ACC112 (cell line): ENCODE measurements around the gene AKR7A2.

Experiments
- H2AFZ ChIP-seq: fragments of 200-600 bp; sonication (generic); one replicate; pipeline ENCODE4 v1.6.0; 2017; ENCODE audit warnings: antibody characterized with exemption, low read length; ENCODE audit not compliant: unreplicated experiment
- H3K27ac ChIP-seq: fragments of 200-600 bp; sonication (generic); 2 replicates; pipeline ENCODE4 v1.5.1; 2014; ENCODE audit warnings: low read depth, mild to moderate bottlenecking, antibody characterized with exemption, low read length, moderate library complexity
- H3K27me3 ChIP-seq: fragments of 200-600 bp; sonication (generic); 2 replicates; pipeline ENCODE4 v1.6.1; 2014; ENCODE audit warnings: mild to moderate bottlenecking, antibody characterized with exemption, low read length, moderate library complexity, mixed read lengths; ENCODE audit not compliant: insufficient read depth
- H3K36me3 ChIP-seq: fragments of 200-600 bp; sonication (generic); 2 replicates; pipeline ENCODE4 v1.6.1; 2016; ENCODE audit warnings: mild to moderate bottlenecking, antibody characterized with exemption, low read length, moderate library complexity, mixed read lengths; ENCODE audit not compliant: insufficient read depth
- H3K4me1 ChIP-seq: fragments of 200-600 bp; sonication (generic); one replicate; pipeline ENCODE4 v1.6.1; 2016; ENCODE audit warnings: low read length, mixed read lengths; ENCODE audit not compliant: insufficient read depth, unreplicated experiment, control insufficient read depth
- H3K4me3 ChIP-seq: fragments of 200-600 bp; sonication (generic); 2 replicates; pipeline ENCODE4 v1.5.1; 2014; ENCODE audit warnings: mild to moderate bottlenecking, low read depth, low read length
- H3K79me2 ChIP-seq: fragments of 200-600 bp; sonication (generic); one replicate; pipeline ENCODE4 v1.6.0; 2016; ENCODE audit warnings: low read length; ENCODE audit not compliant: control insufficient read depth, unreplicated experiment, insufficient read depth

Gene AKR7A2

DNA sequence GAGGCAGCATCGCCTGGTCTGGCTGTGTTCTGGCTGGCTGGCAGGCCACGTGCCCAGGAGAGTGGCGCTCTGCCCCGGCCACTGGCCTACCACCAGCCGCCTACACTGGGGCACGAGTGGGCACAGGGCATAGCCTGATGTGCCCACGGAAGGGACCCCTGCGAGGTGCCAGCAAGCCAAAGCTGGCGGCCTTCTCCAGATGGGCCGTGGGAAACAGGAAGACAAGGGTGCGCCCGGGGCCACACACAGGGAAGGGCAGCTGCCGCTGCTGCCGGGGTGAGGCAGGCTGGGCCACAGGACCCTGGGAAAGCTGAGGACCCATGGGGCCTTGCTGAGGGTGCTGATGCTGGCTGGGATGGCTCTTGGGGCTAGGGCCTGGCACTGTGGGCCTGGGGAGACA, 40.9 kb upstream of the AKR7A2 start:
- H3K4me3 ChIP-seq: no peak overlapping the region
- H3K79me2 ChIP-seq: no peaks in the 10 kb centered on the region
- H3K27ac ChIP-seq: no peak overlapping the region
- no peaks in the 10 kb centered on the region for H3K4me1 ChIP-seq
- H3K27me3 ChIP-seq: no peaks in the 10 kb centered on the region
- H2AFZ ChIP-seq: no peak overlapping the region
- H3K36me3 ChIP-seq: no peaks in the 10 kb centered on the region

DNA sequence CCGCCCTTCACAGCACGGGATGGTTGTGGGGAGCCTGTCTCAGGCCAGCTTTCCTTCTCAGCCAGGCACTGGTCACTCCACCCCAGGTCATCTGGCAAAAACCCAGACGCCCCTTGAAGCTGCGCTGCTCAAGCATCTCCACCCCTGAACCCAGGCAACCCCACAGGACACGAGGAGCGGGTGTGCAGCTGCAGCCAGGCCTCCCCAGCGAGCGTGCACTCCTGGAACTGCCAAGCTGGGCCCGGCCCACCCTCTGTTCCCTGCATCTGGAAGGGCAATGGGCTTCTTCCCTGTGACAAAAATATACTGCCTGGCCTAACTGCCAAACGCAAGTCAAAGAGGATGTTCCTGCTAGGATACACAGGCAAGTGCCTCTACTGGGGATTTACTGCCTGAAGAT, 39.9 kb upstream of the AKR7A2 start:
- Histone ChIP-seq H3K4me1 (no peaks in the 10 kb centered on the region), H2AFZ (no peak overlapping the region), H3K36me3 (no peaks in the 10 kb centered on the region), H3K27me3 (no peaks in the 10 kb centered on the region), H3K4me3 (no peak overlapping the region), H3K79me2 (no peaks in the 10 kb centered on the region), H3K27ac (no peak overlapping the region)

DNA sequence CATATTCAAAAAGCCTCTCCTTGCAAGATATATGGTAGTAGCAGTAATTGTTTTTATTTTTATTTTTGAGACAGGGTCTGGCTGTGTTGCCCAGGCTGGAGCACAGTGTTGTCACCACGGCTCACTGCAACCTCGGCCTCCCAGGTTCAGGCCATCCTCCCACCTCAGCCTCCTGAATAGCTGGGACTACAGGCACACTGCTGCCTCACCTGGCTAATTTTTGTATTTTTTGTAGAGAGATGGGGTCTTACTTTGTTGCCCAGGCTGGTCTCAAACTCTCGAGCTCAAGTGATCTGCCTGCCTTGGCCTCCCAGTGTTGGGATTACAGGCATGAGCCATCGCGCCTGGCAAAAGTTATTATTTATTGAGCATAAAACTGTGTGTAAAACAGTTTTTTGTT, 38.6 kb upstream of the AKR7A2 start:
- H3K79me2 ChIP-seq: no peaks in the 10 kb centered on the region
- H3K4me3 ChIP-seq: no peak overlapping the region
- H2AFZ ChIP-seq: no peak overlapping the region
- no peak overlapping the region for H3K27ac ChIP-seq
- no peaks in the 10 kb centered on the region for H3K36me3 ChIP-seq
- H3K4me1 ChIP-seq: no peaks in the 10 kb centered on the region
- H3K27me3 ChIP-seq: no peaks in the 10 kb centered on the region

DNA sequence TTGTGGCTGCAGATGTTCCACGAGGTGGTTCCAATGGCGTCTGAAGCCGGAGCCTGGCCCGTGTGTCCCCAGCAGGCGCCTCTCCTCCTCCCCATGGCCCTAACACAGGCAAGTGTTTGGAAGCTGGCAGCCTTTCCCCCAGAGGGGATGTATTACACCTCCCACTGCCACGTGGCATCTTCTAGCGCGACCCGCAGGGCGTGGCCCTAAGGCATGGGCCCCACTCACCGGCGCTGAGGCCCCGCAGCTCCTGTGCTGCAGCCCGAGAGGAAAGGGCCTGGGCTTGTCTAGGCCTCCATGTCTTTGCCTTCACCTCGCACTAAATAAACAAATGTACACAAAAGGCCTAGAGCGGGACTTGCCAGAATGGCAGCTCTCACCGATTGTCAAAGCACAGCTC, 38.1 kb upstream of the AKR7A2 start:
- Histone ChIP-seq H3K4me3 (no peak overlapping the region), H3K79me2 (no peaks in the 10 kb centered on the region), H3K27ac (no peak overlapping the region), H3K36me3 (no peaks in the 10 kb centered on the region; the same call in 1 of the 2 replicates), H2AFZ (no peak overlapping the region), H3K4me1 (no peaks in the 10 kb centered on the region), H3K27me3 (no peaks in the 10 kb centered on the region)

DNA sequence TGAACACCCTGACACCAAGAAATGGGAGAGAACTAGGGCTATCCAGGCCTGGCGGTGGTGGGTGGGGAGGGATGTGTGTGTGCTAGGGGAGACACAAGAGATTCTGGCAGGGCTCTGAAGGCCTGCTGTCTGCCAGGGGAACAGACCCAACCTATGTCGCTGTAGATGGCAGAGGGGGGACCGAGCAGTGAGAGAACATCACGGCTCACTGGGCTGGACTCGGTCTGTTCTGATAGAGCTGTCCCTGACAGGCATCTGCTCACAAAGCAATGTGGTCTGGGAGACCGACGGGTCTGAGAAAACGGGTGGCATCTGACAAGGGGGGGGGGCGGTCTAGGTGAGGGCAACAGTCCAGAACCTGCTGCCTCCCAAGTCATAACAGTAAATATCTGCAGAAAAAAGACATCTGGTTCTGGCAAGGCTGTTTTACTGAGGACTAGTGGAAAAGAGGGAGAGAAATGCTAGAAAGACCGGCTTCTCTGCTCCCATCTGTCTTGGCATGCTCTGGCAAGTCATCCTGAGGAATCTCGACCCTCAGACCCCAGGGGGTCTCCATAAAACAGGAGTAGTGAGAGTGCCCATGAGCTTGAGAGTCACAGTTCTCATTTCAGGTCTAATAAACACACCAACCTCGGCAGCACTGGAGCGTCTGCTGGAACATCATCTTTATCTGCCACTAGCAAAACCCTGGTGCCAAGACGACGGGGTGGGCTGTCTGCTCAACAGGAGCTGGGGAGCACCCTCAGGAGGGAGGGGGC, 36.7 kb upstream of the AKR7A2 start:
- no peak overlapping the region for H2AFZ ChIP-seq
- no peak overlapping the region for H3K27ac ChIP-seq
- no peaks in the 10 kb centered on the region for H3K79me2 ChIP-seq
- no peaks in the 10 kb centered on the region; the same call in 1 of the 2 replicates for H3K36me3 ChIP-seq
- H3K27me3 ChIP-seq: no peaks in the 10 kb centered on the region
- H3K4me1 ChIP-seq: no peaks in the 10 kb centered on the region
- H3K4me3 ChIP-seq: no peak overlapping the region

DNA sequence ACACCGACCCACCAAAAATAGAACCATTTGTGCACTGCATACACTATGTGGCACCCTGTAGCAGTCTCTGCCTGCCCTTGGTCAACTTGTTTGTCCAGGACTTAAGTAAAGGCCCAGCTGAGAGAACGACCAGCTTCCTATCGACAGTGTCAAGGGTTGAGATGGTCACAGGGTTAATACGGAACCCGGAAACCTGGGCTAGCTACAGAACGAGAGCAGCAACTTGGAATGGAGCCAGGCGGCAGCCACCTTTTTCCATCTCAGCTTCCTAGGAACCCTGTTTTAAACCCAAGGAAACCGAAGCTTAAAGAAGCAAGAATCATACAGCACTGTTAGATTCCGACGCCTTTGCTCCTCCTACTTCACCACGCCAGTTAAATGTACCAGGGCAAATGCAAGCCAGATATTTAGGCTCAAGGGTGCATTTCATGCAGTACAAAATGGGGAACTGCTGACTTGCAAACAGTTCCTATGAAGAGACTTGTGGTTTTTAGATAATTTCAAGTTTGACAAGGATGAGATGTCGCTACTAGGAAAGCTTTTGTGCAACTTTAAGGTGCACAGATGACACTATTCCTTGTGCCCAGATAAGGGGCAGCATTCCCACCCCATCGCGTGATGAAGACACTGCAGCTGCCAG, 35.7 kb upstream of the AKR7A2 start:
- H3K36me3 ChIP-seq: no peaks in the 10 kb centered on the region; the same call in 1 of the 2 replicates
- no peaks in the 10 kb centered on the region for H3K4me1 ChIP-seq
- no peaks in the 10 kb centered on the region for H3K27me3 ChIP-seq
- no peaks in the 10 kb centered on the region for H3K79me2 ChIP-seq
- H2AFZ ChIP-seq: no peak overlapping the region
- no peak overlapping the region for H3K4me3 ChIP-seq
- no peak overlapping the region for H3K27ac ChIP-seq

DNA sequence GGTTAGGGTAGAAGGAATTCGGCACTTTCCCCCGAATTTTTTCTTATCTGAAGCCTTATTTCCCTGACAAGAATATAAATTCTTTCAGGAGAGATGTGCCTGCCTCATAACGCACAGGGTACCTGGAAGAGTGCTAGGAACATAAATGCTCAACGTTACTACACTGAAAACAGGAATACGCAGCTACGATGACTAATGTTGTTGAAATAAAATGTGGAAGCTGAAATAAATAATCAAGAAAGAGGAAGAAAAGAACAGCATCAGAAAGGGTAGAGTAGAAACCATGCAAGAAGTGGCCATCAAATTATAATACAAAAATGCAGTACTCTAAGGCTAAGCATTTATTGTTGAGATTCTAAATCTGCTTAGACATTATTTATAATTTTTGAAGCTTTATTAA, 34.1 kb upstream of the AKR7A2 start:
- no peaks in the 10 kb centered on the region for H3K79me2 ChIP-seq
- no peak overlapping the region for H3K4me3 ChIP-seq
- no peaks in the 10 kb centered on the region for H3K4me1 ChIP-seq
- H3K27ac ChIP-seq: no peak overlapping the region
- no peak overlapping the region for H2AFZ ChIP-seq
- peaks cover 1% of the 10 kb centered on the region; the same call in 1 of the 2 replicates for H3K36me3 ChIP-seq
- no peaks in the 10 kb centered on the region for H3K27me3 ChIP-seq

DNA sequence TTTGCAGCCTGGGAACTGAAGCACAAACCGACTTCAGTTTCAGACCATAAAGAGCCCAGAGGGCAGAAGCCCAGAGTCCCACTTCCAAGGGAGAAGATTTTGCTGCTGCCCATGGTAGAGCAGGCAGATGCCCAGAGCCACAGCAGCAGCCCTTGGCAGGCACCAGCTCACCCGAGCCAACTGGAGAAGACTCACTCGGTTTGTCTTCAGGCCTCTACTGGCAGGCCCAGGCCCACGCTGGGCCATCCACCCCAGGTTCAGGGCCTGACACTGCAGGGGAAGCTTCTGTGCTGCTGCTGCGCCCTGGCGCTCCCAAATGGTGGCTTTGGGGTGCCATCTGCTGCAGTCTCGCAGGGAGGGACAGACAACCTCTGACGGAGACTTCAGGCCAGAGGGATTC, 33.4 kb upstream of the AKR7A2 start:
- Histone ChIP-seq H3K27me3 (no peaks in the 10 kb centered on the region), H3K36me3 (peaks cover 5% of the 10 kb centered on the region; the same call in 1 of the 2 replicates), H2AFZ (no peak overlapping the region), H3K4me3 (no peak overlapping the region), H3K27ac (no peak overlapping the region), H3K79me2 (no peaks in the 10 kb centered on the region), H3K4me1 (no peaks in the 10 kb centered on the region)

DNA sequence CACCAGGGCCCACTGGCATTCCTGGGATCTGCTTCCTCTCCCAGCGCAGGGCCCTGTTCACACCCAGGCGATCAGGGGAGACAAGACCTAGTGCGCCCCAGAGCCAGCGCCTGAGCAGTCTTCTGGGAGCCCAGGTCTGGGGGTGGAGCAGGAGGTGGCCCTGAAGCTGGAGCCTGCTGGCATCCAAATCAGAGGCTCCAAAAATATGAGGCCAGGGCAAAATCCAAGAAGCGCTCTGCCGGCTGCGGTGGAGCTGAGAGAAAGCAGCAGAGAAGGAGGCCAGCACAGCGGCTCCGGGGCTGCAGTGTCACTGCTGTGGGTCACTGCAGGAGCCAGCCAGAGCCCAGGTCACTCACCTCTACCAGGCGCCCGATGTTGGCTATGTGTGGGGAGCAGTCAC, 32.9 kb upstream of the AKR7A2 start:
- Histone ChIP-seq H3K27ac (no peak overlapping the region), H2AFZ (no peak overlapping the region), H3K79me2 (no peaks in the 10 kb centered on the region), H3K4me3 (no peak overlapping the region), H3K4me1 (no peaks in the 10 kb centered on the region), H3K36me3 (peaks cover 5% of the 10 kb centered on the region; the same call in 1 of the 2 replicates), H3K27me3 (no peaks in the 10 kb centered on the region)

DNA sequence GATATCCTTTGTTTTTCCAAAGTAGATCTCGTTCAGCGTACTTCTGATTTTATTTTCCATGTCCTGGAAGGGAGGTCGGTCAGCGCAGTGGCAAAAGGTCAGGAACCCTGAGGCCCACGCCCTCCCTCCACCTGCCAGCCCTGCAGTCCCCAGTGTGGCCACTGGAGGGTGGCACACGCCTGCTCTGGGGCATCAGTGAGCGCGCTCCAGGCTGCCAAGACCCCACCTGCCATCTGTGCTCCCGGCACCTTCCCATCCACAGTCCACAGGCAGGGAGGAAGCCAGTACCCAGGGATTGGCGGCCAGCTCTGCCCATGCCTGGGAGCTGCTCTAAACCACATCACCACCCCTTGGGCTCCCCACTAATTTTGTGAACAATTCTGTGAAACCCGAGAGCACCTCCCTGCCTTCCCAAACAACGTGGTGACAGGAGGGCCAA, 32.4 kb upstream of the AKR7A2 start:
- Histone ChIP-seq H3K27ac (no peak overlapping the region), H3K79me2 (no peaks in the 10 kb centered on the region), H3K4me3 (no peak overlapping the region), H3K36me3 (peaks cover 5% of the 10 kb centered on the region; the same call in 1 of the 2 replicates), H3K27me3 (no peaks in the 10 kb centered on the region), H2AFZ (no peak overlapping the region), H3K4me1 (no peaks in the 10 kb centered on the region)
